Activated naive CD4-positive, alpha-beta T cell treated with Interleukin-2 at 50 U/mL for 16 hours (primary cell): Measurements from ENCODE around the gene EPC2.
"Not testable (repeated sequence)": the region's sequence is repeated elsewhere in the genome, so short reads cannot be mapped to it uniquely, and the experiment has no call there.

Experiments used
- DNase-seq: peaks from one replicate; pipeline ENCODE4 v3.0.0-alpha.2; 2020

Gene EPC2

DNA sequence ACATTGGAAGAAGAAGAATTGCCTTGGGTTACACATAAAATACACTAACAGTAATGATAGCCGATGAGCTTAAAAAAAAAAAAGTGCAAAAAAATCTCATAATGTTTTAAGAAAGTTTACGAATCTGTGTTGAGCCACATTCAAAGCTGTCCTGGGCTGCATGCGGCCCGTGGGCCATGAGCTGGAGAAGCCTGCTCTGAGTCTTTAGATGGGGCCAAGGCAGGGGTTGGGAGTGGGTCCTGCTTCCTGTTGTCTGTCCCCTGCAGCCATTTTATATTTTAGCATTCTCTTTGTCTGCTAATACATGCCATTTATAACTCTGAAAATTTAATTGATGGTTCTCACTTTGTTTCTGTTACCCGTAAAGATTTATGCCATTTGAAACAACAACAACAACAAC is 93.2 kb downstream of the EPC2 start:
- no peak for DNase-seq

DNA sequence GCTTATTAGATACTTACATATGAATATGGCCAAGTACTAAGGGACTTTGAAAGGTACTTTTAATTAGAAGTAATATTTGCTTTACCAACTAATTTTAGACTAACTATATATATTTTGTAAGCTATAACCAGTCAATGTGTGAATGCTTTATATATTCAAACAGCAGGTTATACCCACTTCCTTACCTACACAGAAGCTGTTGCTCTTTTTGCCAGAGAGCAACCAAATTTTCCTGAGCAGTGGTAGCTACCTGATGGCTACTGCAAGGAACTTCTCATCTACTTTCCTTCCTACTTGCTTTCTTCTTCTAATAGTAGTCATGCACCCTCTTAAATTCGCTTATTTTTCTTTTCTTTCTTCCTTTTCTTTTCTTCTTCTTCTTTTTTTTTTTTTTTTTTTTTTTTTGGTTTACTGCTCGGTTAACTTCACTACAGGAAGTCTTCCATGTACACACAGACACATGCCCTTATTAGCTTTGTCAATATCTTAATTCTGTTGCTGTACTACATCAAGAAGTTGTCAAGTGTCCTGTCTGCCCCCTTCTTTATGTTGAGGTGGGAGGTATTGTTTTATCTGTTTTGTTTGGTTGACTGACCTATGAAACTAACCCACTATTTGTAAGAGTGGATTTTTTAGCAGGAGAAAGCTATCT is 95.0 kb downstream of the EPC2 start:
- no peak for DNase-seq

DNA sequence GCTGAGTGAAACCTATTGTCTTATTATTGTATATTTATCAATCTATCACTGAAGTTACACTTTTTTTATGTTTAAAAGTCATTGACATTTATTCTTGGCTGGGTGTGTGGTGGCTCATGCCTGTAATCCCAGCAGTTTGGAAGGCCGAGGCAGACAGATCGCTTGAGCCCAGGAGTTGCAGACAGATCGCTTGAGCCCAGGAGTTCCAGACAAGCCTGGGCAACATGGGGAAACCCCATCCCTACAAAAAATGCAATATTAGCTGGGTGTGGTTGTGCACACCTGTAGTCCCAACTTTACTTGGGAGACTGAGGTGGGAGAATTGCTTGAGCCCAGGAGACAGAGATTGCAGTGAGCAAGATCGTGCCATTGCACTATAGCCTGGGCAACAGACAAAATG is 97.8 kb downstream of the EPC2 start:
- no peak for DNase-seq

DNA sequence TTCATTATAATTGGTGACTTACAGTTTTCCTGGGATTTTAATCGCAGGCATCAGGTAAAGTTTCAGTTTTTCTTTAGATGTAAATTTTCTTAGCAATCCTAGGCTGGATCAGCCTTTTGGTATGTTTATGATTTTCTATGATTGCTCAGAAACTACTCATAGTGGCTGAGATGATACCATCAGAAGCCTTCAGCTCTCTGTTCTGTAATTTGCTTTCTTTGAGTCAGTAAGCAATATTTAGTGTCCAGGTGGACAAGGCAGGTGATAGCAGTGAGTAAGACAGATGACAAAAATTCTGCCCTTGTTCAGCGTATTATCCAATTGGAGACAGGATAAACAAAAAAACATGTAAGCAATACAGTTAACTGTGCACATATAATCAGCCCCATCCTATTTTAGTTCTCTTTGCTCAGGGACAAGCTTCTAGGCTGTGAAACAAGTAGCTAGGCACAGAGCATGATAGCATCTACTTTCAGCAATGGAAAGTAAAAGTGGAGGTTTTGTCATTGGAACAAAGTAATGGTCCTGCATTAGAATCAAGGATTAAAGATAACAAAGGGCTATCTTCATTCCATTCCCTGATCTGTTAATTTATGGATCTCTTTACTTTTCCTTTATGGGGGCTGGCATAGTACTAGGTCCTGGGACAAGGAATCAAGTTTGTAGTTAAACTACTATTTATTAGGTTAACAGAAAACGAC is 100.8 kb downstream of the EPC2 start:
- no peak for DNase-seq

DNA sequence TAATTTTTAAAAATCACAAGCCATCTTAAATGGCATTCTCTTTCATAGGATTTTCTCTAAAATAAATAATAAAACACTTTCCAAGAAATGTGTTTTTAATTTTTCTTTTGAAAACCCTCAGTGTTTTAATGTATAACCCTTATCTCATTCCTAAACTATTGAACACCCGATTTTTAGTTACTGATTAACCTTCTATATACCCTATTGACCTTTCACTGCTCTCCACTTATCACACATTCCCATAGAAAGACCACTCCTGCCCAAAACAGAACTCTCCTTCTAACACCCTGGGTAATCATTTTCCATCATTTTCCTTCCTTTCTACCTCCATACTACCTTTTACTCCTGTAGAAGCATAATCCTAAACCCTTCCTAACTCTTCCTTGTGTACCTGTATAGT is 102.4 kb downstream of the EPC2 start:
- DNase-seq, result no peak

DNA sequence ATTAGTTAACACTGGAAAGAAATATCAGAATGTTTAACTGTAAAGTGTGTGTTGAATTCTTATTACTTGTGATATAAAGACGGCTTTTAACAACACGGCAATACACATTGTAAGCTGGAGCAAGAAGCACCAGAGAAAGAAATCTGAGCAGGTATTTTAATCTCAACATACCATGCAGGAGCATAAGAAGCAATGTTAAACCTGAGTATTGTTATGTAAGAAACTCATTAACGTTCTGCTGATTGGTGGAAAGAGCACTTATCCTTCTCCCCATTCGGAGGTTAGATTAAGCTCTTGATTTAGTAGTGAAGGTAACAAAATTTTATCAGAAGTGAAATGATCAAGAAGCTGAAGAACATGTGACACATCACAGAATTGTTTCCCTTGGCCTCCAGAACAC is 107.4 kb downstream of the EPC2 start:
- no peak for DNase-seq

DNA sequence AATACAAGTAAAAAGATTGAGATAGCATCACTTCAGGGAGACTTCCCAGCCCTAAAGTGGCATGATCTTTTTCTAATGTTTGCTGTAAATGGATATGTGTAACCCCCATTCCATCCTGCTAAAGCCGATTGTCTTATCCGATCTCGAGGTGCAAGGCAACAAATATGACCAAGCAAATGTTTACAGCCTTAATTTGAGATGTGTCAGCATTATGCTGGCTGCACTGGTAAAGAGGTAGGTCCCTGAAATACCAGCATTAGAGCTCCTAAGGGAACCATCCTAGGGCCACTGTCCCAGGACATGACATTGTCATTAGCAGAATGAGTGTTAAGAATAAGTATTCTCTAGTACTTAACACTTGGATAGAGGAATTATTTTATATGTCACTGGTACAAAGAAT is 108.4 kb downstream of the EPC2 start:
- DNase-seq, result no peak

DNA sequence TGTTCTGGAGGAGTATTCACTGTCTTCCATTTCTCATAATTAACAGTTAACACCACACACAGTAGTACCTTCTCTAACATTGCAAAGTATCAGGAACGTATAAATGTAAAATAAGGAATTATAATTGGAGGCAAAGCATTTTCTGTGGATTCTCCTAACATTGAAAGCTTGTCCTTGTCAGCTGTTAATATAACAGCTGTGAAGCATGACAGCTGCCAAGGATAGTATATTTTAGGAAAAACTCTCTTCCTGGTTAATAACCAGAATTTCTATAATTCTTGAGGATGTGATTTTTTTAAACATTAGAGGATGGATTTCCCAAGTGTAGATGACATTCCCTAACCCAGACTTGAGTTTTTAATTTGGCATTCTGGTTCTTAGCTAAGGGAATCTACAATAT is 110.3 kb downstream of the EPC2 start:
- DNase-seq, result no peak

DNA sequence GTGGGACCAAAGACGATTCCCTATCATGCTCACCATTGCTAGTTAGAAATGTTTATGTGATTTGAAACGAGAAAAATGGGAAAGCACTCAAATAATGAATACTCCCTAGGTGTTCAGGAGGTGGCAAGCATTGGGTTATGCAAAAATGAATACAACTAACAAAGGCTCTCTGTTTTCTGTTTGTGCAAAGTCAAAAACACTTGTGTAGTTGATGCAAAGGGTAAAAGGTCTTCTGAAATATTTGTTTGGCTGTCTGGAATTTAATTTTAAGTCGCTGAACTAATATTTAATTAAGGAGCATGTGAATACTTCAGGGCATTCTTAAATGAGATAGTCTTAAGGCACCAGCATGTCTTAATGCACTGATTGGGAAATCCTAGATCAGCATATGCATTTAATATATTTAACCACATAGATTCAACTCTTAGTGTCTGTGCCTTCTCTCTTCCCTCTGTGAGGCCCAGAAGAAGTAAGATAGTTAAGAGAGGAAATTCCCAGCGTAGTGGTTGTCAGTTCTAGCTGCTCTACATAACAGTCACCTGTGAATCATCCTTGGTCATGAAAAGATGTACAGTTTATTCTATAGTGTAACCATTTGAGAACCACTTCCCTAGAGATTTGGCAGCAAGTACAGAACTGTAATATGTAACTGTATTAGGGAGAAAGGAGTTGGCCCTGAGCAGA is 111.9 kb downstream of the EPC2 start:
- DNase-seq, result no peak

DNA sequence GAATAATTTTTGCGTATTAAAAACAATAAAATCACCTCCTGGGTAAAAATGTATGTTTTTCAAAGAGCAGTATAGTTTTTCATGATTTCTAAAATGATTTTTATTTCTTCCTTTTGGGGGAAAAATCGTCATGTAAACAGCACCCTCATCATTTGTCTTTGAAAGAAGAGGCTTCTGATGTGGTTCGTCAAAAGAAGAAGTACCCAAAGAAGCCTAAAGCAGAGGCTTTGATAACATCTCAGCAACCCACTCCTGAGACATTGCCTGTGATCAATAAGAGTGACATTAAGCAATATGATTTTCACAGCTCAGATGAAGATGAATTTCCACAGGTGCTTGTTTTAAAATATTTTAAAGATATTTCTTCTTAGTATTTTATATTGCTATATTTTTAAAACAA is 120.3 kb downstream of the EPC2 start:
- no peak for DNase-seq

DNA sequence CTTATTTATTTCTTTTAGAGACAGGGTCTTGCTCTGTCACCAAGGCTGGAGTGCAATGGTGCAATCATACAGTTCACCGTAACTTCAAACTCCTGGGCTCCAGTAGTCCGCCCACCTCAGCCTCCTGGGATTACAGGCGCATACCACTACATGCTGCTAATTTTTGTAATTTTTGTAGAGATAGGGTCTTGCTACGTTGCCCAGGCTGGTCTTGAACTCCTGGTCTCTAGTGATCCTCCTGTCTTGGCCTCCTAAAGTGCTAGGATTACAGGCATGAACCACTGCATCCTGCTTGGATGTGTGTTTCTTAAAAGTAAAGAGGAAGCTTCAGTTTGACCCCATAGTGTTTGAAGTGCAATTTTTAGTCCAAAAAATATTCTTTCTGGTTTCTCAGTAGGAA is 125.5 kb downstream of the EPC2 start:
- no peak for DNase-seq

DNA sequence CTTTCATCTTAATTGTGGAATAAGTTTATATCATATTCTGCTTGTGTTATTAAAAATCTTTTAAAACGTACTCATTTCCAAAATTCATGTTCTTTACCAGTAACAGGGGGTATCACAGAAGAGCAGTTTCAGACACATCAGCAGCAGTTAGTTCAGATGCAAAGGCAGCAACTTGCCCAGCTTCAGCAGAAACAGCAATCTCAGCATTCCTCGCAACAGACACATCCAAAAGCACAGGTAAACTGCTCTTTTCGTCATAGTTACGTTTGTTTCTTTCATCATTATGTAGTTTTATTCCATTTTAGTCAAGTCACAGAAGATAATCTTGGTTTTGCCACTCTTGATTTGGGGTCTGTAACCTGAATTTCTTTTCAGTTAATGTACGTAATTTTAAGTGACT is 137.0 kb downstream of the EPC2 start:
- no peak for DNase-seq

DNA sequence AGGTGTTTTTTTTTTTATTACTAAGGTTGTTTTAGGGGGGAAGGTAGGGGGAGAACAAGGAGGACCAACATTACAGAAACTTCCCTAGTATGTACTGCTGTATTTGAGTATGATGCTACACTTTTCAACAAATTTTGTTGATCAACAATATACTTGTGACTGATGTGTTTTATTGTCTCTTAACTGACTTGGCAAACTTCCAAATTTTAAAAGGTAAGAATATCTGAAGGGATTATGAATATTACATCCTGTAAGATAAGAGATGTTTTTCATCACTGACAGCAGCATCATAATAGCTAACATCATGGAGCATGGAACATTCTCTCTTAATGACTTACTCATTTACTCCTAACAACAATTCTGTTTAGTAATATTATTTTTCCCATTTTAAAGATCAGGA is 144.5 kb downstream of the EPC2 start:
- DNase-seq, result no peak

DNA sequence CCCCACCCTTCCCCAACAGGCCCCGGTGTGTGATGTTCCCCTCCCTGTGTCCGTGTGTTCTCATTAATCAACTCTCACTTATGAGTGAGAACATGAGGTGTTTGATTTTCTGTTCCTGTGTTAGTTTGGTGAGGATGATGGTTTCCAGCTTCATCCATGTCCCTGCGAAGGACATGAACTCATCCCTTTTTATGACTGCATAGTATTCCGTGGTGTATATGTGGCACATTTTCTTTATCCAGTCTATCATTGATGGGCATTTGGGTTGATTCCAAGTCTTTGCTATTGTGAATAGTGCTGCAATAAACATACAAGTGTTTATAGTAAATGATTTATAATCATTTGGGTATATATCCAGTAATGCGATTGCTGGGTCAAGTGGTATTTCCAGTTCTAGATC is 145.6 kb downstream of the EPC2 start:
- not testable (repeated sequence) for DNase-seq

DNA sequence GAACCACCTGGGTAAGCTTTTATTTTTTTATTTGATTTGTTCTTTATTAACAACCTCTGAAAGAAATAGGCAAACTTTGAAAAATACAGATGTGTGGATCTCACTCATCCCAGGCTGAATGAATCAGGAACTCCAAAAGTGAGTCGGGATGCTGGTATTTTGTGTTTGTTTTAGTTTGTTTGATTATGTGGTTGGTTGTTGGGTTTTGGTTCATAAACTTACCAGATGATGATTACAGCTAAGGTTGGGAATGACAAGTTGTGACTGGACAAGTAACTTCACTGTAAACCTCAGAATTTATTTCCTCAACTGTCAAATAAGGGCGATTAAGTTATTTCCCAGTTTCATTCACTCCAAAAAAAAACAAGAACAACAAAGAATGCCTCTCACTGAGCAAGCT is 150.0 kb downstream of the EPC2 start:
- no peak for DNase-seq

DNA sequence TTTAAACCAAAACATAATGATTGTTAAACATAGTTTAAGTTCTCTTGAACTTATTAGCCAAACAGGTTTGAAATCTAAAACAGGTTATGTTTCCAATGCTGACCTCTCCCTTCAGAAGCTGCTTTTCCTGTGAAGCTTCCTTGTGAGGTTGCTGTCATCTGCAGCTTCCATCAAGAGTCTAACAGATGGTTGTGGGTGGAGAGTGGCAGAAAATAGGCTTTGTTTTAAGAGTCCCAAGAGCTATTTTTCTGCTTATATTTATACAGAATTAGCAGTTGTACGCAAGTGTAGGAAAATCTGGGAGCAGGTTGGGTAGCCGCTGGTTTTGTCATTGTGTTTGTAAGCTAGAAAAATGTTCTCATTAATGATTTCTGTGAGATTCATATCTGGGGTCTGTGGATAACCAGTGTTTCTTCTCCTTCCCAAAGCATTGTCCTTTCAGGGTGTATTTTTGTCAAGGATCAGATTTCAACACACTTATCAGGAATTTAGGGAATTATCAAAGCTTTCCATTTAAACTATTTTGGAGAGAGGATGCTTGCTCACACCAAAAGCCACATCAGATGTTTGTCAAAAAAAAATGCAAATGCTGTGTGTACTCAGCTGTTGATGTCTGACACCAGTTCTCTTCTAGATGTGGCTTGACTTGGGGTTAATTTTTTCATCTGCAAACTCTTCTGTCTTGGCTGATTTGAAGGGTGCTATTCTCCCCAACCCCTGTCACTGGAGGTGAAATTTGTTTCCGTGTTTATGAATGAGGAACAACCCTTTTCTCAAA is 152.4 kb downstream of the EPC2 start:
- DNase-seq, result no peak

DNA sequence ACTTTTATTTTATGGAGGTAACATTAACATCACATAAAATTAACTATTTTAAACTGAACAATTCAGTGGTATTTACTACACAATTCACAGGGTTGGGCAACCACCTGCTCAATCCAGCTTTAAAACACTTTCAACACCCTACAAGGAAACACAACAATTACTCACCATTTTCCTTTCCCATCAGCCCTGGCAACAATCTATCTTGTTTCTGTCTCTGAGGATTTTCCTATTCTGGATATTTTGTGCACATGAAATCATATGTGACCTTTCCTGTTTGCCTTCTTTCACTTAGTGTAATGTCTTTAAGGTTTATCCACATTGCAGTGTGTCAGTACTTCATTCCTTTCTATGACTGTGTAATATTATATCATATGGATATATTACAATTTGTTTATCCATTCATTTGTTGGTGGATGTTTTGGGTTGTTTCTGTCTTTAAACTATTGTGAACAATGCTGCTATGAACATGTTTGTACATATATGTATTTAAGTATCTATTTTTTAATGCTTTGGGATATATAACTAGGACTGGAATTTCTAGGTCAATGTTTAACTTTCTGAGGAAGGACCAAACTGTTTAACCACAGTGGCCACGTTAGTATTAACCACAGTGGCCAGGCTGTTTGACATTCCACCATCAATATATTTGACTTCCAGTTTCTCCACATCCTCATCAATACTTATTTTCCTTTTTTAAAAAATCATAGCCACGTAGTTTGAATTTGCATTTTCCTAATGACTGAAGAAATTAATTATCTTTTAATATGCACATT is 158.1 kb downstream of the EPC2 start:
- no peak for DNase-seq

DNA sequence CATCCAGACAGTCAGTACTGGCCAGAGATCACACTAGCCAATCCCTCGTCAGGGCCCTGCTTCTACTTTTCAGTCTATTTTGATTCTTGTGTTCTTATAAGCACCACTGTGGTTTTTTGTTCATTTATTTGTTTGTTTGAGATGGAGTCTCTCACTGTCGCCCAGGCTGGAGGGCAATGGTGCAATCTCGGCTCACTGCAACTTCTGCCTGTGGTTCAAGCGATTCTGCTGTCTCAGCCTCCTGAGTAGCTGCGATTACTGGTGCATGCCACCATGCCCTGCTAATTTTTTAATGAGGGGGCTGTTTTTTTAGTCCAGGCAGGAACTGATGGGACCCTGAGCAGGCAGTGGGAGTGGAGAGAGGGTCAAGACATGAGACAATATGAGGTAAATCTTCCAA is 165.5 kb downstream of the EPC2 start:
- no peak for DNase-seq

DNA sequence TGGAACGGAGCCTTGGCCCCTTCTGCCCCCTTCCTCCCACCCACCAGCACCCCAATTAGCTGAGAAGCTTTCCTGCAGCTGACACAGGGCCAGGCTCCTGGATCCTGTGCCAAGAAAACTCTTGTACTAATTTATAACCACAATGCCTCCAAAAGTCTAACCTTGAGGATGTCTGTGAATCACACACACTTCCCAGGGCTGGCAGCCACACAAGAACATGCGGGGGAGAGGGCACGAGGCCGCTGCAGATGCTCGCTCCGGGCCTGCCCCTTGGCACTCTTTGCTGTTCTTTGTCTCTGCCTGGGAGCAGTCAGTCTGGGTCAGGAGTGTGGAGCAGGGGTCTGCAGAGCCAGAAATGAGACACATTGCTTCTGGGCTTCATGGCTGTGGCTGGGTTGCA is 167.8 kb downstream of the EPC2 start:
- no peak for DNase-seq

DNA sequence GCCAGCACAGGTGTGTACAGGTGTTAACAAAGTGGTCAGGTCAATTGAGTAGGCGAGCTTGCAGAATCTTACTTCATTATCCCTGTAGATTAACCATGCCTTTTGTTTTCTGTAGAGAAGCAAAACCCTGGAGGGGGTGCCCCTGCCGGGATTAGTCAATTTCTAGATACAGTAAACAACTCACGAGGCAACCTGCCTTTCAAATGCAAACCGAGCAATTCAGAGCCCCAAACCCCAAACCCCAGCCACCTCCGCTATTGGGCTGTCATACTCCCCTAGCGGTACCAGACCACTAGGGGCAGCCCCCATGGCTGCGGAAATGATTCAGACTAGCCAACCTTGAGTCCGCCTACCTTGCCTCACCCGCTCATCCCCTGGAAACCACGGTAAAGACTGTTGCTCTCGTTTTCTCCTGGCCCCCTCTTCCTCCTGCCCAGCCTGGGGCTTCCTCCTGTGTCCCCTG is 169.1 kb downstream of the EPC2 start:
- peak; percentile 90 for DNase-seq

DNA sequence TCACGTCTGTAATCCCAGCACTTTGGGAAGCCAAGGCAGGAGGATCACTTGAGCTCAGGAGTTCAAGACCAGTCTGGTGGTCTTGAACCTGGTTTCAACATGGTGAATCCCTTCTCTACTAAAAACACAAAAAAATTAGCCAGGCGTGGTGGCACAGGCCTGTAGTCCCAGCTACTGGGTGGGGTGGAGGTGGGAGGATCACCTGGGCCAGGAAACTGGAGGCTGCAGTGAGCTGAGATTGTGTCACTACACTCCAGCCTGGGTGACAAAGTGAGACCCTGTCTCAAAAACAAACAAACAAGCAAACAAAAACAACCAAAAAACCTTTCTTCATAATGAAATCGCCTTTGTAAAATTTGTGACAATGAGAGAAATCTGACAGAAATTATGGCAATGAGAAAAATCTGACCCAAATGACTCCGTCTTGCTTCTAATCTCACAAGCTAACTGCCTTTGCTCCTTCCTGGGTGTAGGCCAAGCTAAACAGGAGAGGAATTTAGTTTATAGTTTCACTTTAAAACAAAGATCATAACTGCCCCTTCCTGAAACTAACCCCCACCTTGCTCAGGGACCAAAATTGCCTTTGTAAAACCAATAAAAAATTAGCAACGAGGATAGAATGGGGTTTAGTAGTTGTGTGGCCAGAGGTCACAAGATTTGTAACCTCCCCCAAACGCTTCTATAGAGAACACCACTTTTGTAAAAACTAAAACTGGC is 169.8 kb downstream of the EPC2 start:
- DNase-seq, result no peak

DNA sequence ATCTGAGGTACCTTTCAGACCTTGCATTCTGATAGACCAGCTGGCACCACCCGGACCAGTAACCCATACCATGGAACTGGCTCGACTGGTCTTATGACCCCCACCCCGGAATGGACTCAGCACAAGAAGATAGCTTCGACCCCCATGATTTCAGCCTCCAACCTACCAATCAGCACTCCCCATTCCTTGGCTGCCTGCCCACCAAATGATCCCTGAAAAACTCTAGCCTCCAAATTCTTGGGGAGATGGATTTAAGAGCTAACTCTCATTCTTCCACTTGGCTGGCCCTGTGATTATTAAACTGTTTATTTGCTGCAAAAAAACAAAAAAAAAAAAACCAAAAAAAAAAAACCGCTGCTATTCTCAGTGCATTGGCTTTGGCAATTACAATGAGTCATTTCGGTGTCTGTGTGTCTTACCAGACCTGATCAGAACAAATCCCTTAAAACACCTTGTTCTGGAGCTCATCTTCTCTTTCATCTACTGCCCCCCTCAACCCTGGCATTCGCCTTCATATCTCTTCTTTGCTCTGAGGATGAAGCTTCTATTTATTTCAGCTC is 170.4 kb downstream of the EPC2 start:
- DNase-seq, result no peak
